ENCODE results near the gene RUBCNL. TPM values are rescaled to one million over a fixed set of nuclear protein-coding genes. Genes with fewer than 3 reads are reported as not detected.

Gene RUBCNL
- total RNA-seq, 4 donors from 2014 or later = 2.0 to 18.3 (median 5.0) TPM

GRCh38 chr13:46401432-46401831 lies 14.4 kb upstream of the RUBCNL start:
- no peak overlapping the region for H3K4me3 ChIP-seq

GRCh38 chr13:46396341-46396740 lies 9.3 kb upstream of the RUBCNL start:
- H3K4me3 ChIP-seq = no peak overlapping the region
- H3K4me1 ChIP-seq = peaks cover 0 to 16% (median 4%) of the 10 kb centered on the region in 4 donors
- no peak for DNase-seq (ENCODE audit: low spot score in 2 of 2)
- no peaks in the 10 kb centered on the region for H3K27me3 ChIP-seq
- no peaks in the 10 kb centered on the region for H3K36me3 ChIP-seq
- TF ChIP-seq POLR2A (IDR thresholded peaks at IDR 0.05) = no peak
- TF ChIP-seq EP300 (IDR thresholded peaks at IDR 0.05) = no peak
- TF ChIP-seq CTCF (IDR thresholded peaks at IDR 0.05) = no peak
- H3K27ac ChIP-seq = no peak overlapping the region
- no peaks in the 10 kb centered on the region for H3K9me3 ChIP-seq

More at GRCh38 chr13:46401432-46401831, 14.4 kb upstream of the RUBCNL start:
- no peak for DNase-seq (ENCODE audit: low spot score in 2 of 2)
- 42 to 55% methylated on average over 1 of the region's 1 CpG for WGBS, 2 donors
- H3K9me3 ChIP-seq = no peaks in the 10 kb centered on the region
- no peak overlapping the region for H3K27ac ChIP-seq
- H3K36me3 ChIP-seq = no peaks in the 10 kb centered on the region
- H3K4me1 ChIP-seq = peaks cover 0 to 20% (median 5%) of the 10 kb centered on the region in 4 donors
- no peaks in the 10 kb centered on the region for H3K27me3 ChIP-seq
- TF ChIP-seq EP300 (IDR thresholded peaks at IDR 0.05) (no peak), POLR2A (IDR thresholded peaks at IDR 0.05) (no peak), CTCF (IDR thresholded peaks at IDR 0.05) (no peak)

GRCh38 chr13:46392967-46393366 lies 5.9 kb upstream of the RUBCNL start:
- Histone ChIP-seq H3K36me3 (no peaks in the 10 kb centered on the region), H3K27ac (no peak overlapping the region), H3K9me3 (no peaks in the 10 kb centered on the region), H3K4me1 (peaks cover 0 to 30% (median 20%) of the 10 kb centered on the region in 4 donors), H3K4me3 (no peak overlapping the region), H3K27me3 (no peaks in the 10 kb centered on the region)
- DNase-seq (ENCODE audit: low spot score in 2 of 2) = no peak
- WGBS, 2 donors = 70 to 71% methylated on average over 2 of the region's 2 CpGs
- TF ChIP-seq EP300 (IDR thresholded peaks at IDR 0.05) = no peak
- no peak for TF ChIP-seq POLR2A (IDR thresholded peaks at IDR 0.05)
- TF ChIP-seq CTCF (IDR thresholded peaks at IDR 0.05) = no peak

- H3K9me3 ChIP-seq = no peaks in the 10 kb centered on the region
- peak overlapping the region in 3 of 4 donors; percentile 47 to 76 (median 51) for H3K27ac ChIP-seq
- no peak overlapping the region for H3K4me3 ChIP-seq
- H3K27me3 ChIP-seq = peaks cover 0 to 10% of the 10 kb centered on the region in 2 donors
- DNase-seq (ENCODE audit: low spot score in 2 of 2) = peak in 1 of 2 donors; percentile 26
- 33 to 42% methylated on average over 9 of the region's 9 CpGs for WGBS, 2 donors
- H3K36me3 ChIP-seq = no peaks in the 10 kb centered on the region
- peaks cover 0 to 55% (median 27%) of the 10 kb centered on the region in 4 donors for H3K4me1 ChIP-seq
- TF ChIP-seq CTCF (IDR thresholded peaks at IDR 0.05) (no peak), EP300 (IDR thresholded peaks at IDR 0.05) (peak in 1 of 2 donors; percentile 77), POLR2A (IDR thresholded peaks at IDR 0.05) (no peak)
Observed at GRCh38 chr13:46389457-46390451, 2.7 kb upstream of the RUBCNL start.

- H3K27me3 ChIP-seq = peaks cover 0 to 10% of the 10 kb centered on the region in 2 donors
- TF ChIP-seq CTCF (IDR thresholded peaks at IDR 0.05) (no peak), POLR2A (IDR thresholded peaks at IDR 0.05) (no peak), EP300 (IDR thresholded peaks at IDR 0.05) (no peak)
- DNase-seq (ENCODE audit: low spot score in 2 of 2) = no peak
- no peaks in the 10 kb centered on the region for H3K36me3 ChIP-seq
- H3K4me1 ChIP-seq = peaks cover 0 to 57% (median 27%) of the 10 kb centered on the region in 4 donors
- no peak overlapping the region for H3K4me3 ChIP-seq
- peak overlapping the region in 1 of 4 donors; percentile 76 for H3K27ac ChIP-seq
- 78 to 81% methylated on average over 3 of the region's 3 CpGs for WGBS, 2 donors
- H3K9me3 ChIP-seq = no peaks in the 10 kb centered on the region
Observed at GRCh38 chr13:46388846-46389245, 1.8 kb upstream of the RUBCNL start.

Data from tibial nerve (tissue), 4 donors.